ENCODE measurements around the gene PON2.

Gene PON2

DNA sequence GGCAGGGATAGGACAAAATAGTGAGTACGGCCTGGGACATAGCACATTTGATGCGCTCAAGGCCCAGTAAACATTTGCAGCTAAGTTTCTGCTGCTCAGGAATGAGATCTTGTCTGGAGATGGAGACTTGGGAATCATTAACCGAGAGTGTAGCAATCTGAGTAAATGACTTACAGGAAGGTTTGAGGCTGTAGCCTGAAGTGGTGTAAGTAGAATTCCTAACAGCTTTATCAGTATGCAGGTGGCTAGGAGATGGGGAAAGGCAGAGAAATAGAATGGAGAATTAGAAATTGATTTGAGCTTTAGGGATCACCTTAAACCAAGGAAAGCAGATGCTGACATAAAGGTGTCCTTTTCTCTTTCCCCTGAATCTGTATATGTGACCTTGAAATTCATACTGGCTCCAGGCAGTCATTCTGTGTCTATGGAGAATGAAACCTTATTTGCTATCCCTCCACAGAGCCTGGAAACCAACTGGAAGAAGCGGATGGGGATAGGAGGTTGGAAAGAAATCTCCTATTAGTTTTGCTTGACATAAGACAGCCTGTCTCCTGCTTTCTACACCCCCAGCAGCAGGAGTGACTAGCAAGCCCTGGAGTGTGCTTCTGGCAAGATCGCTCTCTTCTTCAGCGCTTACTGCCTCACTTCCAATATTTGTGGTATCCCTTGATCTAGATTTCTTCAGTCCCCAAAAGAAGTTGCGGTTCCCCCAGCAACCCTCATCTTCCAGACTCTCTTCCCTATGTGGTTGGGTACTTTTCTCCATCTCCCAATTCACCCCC, 6.4 kb upstream of the PON2 start:
- DNase-seq = no peak

DNA sequence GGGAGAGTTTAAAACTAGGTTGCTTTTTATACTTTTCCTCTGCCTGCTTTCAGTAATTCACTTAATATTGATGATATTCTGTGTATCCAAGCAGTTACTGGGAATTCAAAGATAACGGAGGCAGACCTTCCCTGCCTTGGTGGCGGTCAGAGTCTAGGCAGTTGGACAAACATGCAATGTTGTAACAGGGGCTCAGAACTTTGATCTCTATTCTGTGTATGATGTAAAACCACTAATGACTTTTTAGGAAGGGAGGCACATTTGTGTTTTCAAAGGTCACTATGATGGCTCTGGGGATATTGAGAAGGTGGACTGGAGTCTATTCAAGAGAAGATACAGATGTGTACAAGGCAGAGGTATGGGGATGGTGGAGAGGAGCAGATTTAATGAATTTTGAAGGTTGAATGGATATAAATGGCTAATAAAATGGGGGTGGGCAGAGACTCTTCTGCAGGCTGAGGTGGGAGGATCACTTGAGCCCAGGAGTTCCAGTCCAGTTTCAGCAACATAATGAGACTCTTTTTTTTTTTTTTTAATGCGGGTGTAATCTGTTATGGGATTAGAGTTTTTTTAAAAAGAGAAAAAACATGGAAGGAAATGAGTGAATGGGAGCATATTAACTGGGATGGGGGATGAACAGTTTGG, 5.7 kb upstream of the PON2 start:
- DNase-seq = no peak

DNA sequence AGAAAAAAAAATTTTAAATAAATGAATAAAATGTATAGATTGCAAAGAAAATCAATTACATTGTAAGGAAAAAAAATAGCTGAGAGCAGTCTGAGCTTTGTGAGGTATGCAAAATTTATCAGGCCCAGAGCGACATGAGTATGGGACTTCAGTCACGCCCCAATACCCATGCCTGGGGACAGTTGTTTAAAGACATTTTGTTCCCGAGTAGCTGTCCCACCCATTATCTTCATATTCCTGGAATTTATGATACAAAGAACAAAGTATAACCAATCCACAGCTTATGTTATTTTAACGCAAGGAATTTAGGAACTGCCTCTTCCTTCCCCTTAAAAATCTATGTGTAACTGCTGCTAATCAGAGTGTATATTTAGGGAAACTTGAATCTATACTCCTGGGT, 1.6 kb upstream of the PON2 start:
- peak; percentile 4 for DNase-seq

DNA sequence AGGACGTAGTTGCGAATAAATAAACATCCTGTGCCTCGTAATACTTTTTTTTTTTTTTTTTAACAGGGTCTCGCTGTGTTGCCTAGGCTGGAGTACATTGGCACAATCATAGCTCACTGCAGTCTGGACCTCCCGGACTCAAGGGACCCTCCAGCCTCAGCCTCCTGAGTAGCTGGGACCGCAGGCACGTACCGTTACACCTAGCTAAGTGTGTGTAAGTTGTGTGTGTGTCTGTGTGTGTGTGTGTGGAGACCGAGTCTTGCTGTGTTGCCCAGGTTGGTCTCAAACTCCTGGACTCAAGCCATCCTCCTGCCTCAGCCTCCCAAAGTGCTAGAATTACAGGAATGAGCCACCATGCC, 573 bp upstream of the PON2 start:
- DNase-seq = no peak

DNA sequence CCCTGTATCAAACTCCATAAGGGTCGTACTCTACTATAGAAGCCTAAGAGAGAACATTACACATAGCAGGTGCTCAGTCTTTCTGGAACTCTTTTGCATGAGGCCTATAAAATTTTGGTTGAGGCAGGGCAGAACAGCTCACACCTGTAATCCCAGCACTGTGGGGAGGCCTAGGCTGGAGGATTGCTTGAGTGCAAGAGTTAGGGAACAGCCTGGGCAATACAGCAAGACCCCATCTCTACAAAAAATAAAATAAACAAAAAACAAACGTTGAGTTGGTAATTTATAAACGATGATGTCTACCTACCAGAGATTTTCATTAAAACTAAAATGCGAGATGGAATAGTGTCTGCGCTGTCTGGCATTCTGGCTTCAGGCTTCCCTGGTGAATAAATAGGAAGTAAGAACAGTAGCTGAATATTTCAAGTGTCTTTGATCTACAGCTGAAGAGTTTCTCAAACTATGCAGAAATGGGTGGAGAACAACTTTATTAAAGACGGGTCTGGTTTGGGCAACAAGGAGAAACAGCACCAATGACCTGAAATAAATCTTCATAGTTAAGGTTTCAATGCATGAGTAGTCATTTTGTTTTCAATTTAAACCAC, 774 bp downstream of the PON2 start:
- no peak for DNase-seq

DNA sequence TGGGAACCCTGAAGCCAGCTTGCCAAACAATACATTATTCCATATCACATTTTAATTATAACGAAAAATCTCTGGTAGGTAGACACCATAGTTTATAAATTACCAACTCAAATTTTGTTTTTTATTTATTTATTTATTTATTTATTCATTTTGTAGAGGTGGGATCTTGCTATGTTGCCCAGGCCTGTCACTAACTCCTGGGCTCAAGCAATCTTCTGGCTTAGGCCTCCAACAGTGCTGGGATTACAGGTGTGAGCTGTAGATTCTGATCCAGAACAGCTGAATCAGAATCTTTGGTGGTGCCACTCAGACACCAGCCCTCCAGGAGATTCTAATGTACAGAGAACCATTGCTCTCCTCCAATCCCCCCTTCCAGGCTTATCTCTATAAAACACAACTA, 1.7 kb downstream of the PON2 start:
- DNase-seq = no peak

DNA sequence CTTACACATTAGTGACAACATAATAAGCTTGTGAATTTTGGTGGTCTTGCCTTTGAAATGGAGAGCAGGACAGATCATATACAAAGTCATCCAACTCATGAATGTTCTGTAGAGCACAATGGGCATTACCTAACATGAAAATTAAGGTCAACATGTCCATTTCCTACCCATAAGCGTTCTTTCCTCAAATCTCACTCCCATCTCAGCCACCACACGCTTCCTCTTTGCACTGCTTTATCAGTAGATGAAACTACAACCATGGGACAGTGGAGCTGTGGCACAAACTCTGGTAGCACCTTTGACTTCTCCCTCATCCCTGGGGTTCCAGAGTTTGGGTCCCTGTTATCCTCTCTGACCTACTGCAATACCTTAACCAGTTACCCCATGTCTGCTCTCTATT, 2.2 kb downstream of the PON2 start:
- DNase-seq = no peak

DNA sequence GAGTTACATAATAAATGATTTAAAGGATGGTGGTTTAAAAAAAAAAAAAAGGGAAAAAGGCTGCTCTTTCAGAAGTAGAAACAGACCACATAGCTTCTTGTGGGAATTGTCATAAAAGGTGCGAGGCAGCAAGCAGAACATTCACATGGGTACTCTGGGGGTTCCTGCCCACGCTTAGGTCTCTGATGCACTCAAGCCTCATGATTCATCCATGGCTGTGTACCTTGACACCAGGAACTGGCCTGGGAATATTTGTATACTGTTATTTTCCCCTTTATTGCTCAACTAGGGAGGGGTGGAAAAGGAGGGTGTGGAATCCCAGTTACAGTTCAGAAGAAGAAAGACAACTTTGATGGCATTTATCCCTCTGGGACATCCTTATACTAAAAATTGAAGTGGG, 4.0 kb downstream of the PON2 start:
- DNase-seq = no peak

DNA sequence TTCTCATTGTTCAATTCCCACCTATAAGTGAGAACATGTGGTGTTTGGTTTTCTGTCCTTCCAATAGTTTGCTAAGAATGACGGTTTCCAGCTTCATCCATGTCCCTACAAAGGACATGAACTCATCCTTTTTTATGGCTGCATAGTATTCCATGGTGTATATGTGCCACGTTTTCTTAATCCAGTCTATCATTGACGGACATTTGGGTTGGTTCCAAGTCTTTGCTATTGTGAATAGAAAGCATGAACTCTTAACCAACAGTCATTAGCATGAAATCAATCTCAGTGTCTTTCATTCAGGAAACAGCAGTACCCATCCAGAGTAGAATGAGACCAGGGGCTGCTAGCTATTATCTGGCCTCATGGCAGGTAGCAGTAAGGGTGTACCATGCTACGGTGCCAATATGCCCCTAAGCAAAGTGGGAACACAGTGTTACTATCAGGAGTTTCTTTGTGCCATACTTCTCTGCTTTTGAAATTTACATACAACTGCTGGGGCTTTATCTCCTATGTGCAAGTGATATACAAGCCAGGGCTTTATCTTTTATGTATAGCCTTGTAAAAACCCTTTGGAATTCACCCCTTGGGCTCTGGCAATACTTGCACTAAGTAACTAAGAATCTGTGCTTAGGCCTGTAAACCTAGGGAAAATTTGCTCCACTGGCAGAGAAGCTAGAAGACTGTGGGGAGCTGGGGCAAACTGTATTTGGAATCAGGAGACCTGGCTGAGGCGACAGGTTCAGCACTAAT, 5.4 kb downstream of the PON2 start:
- no peak for DNase-seq

DNA sequence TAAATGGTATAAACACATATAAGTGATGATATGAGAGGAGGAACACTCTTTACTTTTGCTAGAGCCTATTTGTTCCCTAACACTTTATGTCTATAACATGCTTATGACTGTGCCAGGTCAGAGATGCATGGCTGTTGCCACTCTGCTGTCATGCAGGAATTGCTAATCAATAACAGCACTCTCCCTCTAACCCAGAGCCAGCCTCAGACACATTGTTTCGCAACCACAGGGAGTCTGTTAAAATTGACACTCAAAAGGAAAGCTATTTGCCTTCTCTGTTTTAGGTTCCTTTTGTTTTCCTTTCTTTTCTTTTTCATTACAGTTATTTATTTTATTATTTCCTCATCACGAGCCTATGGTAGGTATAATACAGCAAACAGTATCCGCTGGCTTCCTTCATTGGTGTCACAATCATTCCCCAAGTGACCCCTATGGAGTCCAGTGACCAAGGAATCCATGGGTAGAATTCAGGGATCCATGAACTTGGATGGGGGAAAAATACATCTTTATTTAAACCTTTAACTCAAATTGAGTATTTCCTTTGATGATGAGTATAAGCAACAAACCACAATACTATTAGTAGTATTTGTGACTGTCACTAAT, 6.8 kb downstream of the PON2 start:
- no peak for DNase-seq

DNA sequence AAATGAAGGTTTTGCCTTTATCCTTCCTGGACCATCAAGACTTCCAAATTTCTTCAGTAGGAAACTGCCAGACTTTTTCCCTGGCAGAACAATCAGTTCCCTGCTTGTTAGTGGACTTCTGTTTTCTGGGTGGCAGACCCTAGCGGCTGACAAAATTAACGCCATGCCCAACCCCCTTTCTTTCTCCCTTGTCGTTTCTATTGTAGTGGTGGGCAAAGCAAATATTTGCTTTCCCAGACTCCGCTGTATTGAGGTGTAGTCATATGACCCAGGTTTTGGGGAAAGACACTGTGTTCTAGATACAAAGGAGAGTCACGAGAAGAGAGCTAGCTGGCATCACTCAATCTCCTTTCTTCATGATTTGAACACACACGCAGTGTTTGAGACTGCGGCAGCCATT, 7.7 kb downstream of the PON2 start:
- DNase-seq = no peak

DNA sequence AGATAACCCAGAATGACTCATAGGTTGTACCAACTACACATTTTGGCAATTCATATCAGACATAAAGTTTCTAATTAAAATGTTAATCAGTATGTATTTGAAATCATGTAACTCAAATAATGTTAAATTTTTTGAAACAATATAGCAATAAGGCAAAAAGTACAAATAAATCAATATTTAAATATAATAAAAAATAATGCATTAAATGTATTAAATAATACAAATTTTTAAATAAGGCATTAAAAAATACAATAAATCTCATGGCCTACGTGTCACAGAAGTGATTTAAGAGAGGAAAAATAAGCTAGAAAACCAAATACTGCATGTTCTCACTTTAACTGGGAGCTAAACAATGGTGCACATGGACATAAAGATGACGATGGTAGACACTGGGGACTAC, 9.1 kb downstream of the PON2 start:
- no peak for DNase-seq

DNA sequence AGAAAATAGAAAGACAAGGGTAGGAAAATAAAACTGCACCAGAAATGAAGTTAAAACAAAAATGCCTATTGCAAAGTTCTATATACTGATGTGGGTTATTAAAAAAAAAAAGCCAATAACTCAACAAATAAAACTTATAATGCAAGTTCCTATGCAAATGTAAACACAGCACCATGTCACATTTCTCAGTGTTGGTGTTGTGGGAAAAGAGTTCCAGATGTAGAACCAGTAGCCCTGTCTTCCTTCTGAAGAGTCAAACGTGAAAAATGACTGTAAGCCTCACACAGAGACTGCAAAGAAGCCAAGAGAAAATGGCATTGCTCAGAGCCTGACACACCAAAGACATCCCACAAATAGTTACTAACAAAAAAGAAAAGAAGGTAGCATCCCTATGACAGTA, 10.1 kb downstream of the PON2 start:
- DNase-seq = no peak

DNA sequence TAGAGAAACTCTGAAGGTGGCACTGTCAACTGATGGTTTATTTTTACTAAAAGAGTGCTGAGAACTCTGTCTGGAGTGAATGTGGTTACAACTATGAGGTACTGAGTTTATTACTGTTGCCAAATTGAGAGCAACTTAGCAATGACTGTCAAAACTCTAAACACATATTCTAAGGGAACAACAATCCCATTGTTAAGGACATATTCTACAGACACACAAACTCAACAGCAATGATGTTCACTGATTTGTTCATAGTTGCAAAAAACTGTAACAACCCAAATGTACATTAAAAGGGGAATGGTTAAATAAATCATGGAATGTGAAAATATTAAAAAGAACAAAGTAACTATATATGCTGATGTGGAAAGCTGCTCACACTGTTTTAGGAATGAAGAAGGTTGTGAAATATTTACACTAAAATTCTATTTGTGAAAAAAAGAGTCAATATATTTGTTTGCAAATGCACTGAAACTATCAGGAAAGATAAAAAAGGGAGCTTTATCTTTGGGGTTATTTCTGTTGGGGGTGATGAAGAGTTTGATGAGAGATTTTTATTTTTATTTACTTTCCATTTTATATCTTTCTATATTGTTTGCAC, 12.9 kb downstream of the PON2 start:
- no peak for DNase-seq

DNA sequence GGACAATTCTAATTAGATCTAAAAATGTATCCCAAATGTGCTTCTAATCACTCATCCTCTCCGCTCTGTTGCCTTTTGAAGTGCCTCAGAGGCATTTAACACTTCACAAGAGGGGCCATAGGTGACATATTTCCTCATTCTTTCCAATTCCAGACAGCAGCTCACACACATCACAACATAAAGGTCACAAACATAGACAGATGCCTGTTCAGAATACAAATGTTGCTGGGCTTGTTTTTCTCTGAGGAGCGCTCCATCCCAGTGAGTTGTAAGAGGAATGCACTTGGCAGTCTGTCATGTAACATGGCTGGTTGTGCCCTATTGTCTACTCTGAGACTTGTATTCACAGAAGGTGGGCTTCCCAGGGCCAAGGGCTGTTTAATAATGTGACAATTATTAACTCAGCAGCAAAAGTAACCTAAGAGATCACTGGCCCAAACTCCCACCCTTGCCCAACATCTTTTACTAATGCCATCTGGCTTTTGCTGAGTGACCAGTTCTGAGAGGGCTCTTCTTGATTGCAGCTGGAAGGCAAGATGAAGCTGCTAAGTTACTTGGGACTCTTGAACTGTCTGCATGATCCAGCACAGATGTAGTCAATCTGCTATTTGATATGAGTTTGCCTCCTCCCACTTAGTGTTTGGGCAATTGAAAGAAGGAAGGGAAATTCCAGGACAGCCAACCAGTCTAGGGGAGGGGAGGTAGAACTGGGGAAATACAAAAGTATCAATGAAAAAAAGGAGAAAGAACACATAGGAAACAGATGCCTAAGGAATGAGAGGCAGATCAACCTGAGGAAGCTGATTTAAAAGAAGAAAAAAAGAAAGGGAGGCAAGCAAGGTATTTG, 13.6 kb downstream of the PON2 start:
- DNase-seq = no peak

DNA sequence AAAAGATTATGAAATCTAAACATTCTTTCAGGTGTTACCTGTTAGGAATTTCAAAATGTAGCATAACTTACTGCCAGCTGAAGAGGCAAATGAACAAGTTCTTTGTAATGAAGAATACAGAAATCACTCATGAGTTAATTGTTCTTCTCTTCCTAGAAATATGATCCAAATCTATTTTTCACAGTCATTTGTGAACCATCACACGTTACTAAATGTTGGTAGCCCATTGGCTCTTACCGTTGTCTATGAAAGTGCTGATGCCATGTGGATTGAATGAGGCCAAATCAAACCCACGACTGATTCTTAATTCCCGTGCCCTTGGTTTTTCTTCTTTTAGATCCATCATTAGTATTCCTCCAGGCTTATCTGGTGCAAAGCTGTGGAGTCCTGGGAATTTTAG, 22.8 kb downstream of the PON2 start:
- DNase-seq = no peak

DNA sequence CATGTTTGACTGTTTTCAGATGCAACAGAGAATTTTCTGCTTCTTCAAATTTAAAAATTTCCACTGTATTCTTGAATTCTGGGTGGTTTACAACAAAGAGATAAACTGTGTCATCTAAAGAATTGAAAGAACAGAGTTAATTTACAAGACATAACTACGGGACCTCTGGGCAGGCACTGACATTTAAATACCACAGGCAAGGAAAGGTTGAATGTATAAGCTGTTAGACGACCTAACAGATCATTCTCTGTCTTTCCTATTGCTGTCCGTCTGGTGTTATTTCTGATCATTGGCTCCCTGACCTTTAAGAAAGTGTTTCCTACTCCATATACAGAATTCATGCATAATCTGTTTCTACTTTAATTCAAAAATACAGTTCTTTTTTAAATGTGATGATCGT, 23.2 kb downstream of the PON2 start:
- no peak for DNase-seq

DNA sequence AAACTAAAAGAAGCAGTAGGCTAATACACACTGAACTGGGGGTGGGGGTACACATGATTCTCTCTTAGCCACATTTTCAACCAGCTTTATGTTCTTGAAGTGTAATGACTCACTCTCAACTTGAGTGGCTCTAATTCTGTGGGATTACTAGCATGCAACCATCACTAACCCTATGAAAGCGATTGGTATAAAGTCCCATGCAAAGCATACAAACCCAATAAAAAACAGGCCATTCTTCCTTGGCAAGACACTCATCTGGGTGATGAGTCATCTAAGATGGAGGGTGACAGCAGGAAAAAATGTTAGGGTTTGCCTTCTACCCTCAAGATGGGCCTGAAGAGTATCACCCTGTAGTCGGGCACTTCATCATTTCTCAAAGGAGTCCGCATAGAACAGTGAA, 23.8 kb downstream of the PON2 start:
- DNase-seq = no peak

DNA sequence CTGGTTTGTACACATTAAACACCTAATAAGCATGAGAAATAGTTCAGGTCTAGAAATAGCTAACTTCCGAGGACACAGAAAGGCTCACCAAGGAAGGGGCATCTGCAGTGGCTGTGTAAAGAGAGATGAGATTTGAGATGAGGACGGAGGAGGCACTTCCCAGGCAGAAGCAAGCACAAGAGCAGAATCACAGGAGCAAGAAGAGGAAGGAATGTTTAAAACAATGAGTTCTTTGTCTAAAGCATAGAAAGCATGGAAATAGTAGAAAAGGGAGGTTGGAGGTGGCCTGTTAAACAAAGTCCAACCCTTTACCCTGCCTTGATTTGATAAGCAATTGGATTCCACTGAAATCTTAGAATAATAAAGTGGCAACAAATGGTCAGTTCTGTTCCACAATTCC, 27.1 kb downstream of the PON2 start:
- DNase-seq = no peak

DNA sequence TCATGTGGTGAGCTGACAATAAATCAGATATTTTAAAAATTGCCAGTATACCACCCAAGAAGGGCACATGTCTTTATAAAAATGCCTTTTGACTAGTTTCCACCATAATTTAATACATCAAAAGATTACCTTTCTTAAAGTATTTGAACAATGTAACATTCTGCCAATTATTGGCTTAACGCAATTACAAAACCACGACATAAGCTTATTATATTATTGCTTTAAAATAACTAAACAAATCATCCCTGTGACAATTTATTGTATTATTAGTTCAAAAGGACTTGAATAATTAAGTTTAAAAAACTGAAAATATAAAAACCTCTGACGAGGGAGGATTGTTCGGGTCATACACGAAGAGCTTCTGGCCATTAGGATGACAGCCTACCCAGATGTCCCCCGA, 29.0 kb downstream of the PON2 start:
- DNase-seq = no peak

DNA sequence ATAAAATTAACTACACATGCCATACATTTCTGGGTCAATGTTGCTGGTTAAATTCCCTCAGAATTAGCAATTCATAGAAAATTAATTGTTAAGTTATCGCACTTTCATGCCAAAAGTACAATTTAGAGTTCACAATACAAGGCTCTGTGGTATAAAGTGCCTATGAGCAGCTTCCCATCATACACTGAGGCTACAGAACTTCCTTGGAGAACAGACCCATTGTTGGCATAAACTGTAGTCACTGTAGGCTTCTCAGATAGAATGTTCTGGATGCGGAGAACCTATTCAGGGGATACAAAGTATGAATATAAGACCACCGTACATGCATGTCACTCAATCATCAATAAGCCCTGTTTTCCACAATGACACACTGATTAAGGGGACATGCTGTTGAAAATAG, 29.6 kb downstream of the PON2 start:
- DNase-seq = no peak

DNA sequence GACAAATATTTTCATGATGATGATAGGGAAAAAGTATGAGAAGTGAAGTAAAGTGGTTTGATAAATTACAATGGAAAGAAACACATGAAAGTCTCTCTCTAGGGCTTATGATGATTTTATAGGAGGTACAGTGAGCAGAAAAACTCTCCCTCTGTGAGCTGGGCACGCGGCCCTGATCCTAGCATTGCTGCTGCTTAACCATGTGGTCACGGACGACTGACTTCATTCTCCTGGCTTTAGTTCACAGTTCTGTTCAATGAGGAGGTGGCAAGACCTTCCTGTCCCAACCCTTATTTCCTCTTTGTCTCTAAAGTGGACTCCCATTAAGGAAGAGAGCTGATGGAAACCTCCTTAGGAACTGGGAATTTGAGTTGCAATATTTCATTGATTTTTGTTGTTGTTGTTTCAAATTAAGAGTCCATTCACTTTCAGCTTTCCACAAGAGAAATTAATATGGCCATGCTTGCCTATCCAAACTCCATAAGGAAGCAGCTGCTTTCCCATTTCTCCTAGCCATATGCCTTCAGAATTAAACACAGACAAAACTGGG, 30.4 kb downstream of the PON2 start:
- DNase-seq = no peak
